PC-3 (cell line): ENCODE data around the gene SCN10A. TPM values are rescaled to one million over a fixed set of nuclear protein-coding genes. Genes with fewer than 3 reads are reported as not detected.

Source experiments
- ATAC-seq: fragments of 200-7000 bp; cut with Tn5 transposase; 2 replicates; pipeline ENCODE4 v1.9.1; 2020; ENCODE audit warnings: mild to moderate bottlenecking, moderate library complexity
- BruUV-seq: library from RNA; stranded (reverse); fragments of 400-500 nt; replicated peaks from 2 replicates; lab custom pipeline; 2021; lab: Mats Ljungman, UMichigan
- CTCF ChIA-PET: fragments of 300-600 bp; sonication (Branson Sonifier 250); formaldehyde crosslinking; loops from one replicate; lab custom pipeline; 2022; ENCODE audit warnings: antibody characterized with exemption; lab: Charles Lee
- POLR2A ChIA-PET: fragments of 300-600 bp; sonication (Branson Sonifier 250); formaldehyde crosslinking; loops from one replicate; lab custom pipeline; 2022; ENCODE audit warnings: antibody characterized with exemption; ENCODE audit not compliant: unreplicated experiment; lab: Charles Lee
- DNase-seq: peaks from one replicate; pipeline ENCODE4 v3.0.0-alpha.2; 2015
- H2AFZ ChIP-seq: fragments of 300-600 bp; sonication (generic); 2 replicates; pipeline ENCODE4 v1.6.0; 2016; ENCODE audit warnings: antibody characterized with exemption, low read length
- H3F3A ChIP-seq: fragments of 300-600 bp; sonication (generic); one replicate; pipeline ENCODE4 v1.6.0; 2017; ENCODE audit warnings: antibody characterized with exemption, low read length, control low read depth, mild to moderate bottlenecking; ENCODE audit not compliant: unreplicated experiment
- H3K27ac ChIP-seq: fragments of 300-600 bp; sonication (generic); 2 replicates; pipeline ENCODE4 v1.5.1; 2016; ENCODE audit warnings: mild to moderate bottlenecking, low read length
- H3K27me3 ChIP-seq: fragments of 300-600 bp; sonication (generic); 2 replicates; pipeline ENCODE4 v1.6.1; 2016; ENCODE audit warnings: low read length, mixed read lengths
- H3K36me3 ChIP-seq: fragments of 300-600 bp; sonication (generic); 2 replicates; pipeline ENCODE4 v1.6.1; 2016; ENCODE audit warnings: low read depth, mixed run types, low read length, mixed read lengths
- H3K4me1 ChIP-seq: fragments of 300-600 bp; sonication (generic); 2 replicates; pipeline ENCODE4 v1.5.1; 2016; ENCODE audit warnings: low read length; ENCODE audit not compliant: insufficient read depth
- H3K4me2 ChIP-seq: fragments of 300-600 bp; sonication (generic); 2 replicates; pipeline ENCODE4 v1.6.0; 2016; ENCODE audit warnings: low read length
- H3K4me3 ChIP-seq: fragments of 300-600 bp; sonication (generic); 2 replicates; pipeline ENCODE4 v1.5.1; 2016; ENCODE audit warnings: mild to moderate bottlenecking, low read length, mixed read lengths
- H3K79me2 ChIP-seq: fragments of 300-600 bp; sonication (generic); 2 replicates; pipeline ENCODE4 v1.6.1; 2017; ENCODE audit warnings: low read length, mixed read lengths
- H3K9ac ChIP-seq: fragments of 300-600 bp; sonication (generic); 2 replicates; pipeline ENCODE4 v1.6.0; 2016; ENCODE audit warnings: mild to moderate bottlenecking, low read length
- H3K9me2 ChIP-seq: fragments of 300-600 bp; sonication (generic); replicated peaks from 2 replicates; pipeline ENCODE4 v1.6.1; 2016; ENCODE audit warnings: mixed run types, low read length, mixed read lengths
- H3K9me3 ChIP-seq: fragments of 300-600 bp; sonication (generic); 2 replicates; pipeline ENCODE4 v1.6.1; 2016; ENCODE audit warnings: low read length, mixed read lengths
- H4K20me1 ChIP-seq: fragments of 300-600 bp; sonication (generic); 2 replicates; pipeline ENCODE4 v1.6.1; 2016; ENCODE audit warnings: low read length, mixed read lengths
- EZH2 ChIP-seq: fragments of 300-600 bp; sonication (generic); IDR thresholded peaks from one replicate; pipeline ENCODE4 v1.6.1; 2017; ENCODE audit warnings: antibody characterized with exemption, mild to moderate bottlenecking, low read length; ENCODE audit not compliant: unreplicated experiment
- EZH2phosphoT487 ChIP-seq: fragments of 300-600 bp; sonication (generic); IDR thresholded peaks from 2 replicates; pipeline ENCODE4 v1.6.1; 2018; ENCODE audit warnings: mild to moderate bottlenecking, antibody characterized with exemption, low read length, borderline replicate concordance
- intact Hi-C: fragments of 100-400 bp; cut with micrococcal nuclease; formaldehyde crosslinking; loops from 2 replicates; pipeline ENCODE4 v1.9.0; 2023
- total RNA-seq: library from RNA; depleted of rRNA; stranded (reverse); fragments of >200 nt; gene quantifications from 2 replicates; pipeline ENCODE4 v1.2.3, GENCODE V29; 2014
- TF ChIP-seq, protein P1 (sequence below): fragments of 300-600 bp; sonication (generic); conservative IDR thresholded peaks from 2 replicates; pipeline ENCODE4 v1.5.1; 2017; ENCODE audit warnings: antibody characterized with exemption, low read depth, mild to moderate bottlenecking, low read length

SCN10A gene
- total RNA-seq, 1 experiment from 2014 or later, result not detected

DNA sequence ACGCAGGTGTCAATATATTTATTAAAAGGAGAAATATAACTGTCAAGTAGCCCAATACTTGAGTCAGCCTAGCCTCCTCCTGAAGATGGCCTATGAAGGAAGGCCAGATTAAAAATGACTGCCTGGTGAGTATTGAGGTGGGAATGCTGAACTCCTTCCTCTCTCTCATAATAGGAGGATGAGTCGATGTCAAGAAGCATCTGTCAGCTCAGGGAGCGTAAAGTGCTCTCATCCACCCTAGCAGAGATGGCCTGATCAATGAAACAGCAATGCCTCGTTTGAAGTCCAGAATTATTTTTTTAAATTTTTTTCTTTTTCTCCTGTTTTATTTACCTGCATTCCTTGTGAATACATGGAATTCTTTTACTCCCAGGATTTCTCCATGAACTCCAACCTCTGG, 58.3 kb downstream of the SCN10A start:
- no peaks in the 10 kb centered on the region for H3K27me3 ChIP-seq
- intact Hi-C loops, result no loop called here
- no peaks in the 10 kb centered on the region for H3K79me2 ChIP-seq
- ChIA-PET CTCF (no interaction called here), POLR2A (no interaction called here)
- no peaks in the 10 kb centered on the region for H3F3A ChIP-seq
- DNase-seq (no peak), ATAC-seq (no peak)
- no peak overlapping the region for H3K4me2 ChIP-seq
- H2AFZ ChIP-seq, result no peak overlapping the region
- H3K36me3 ChIP-seq, result no peaks in the 10 kb centered on the region
- no peaks in the 10 kb centered on the region for H3K4me1 ChIP-seq
- no peak overlapping the region for H3K27ac ChIP-seq
- no peaks in the 10 kb centered on the region for H3K9me2 ChIP-seq
- H3K9ac ChIP-seq, result no peak overlapping the region
- no peaks in the 10 kb centered on the region for H4K20me1 ChIP-seq
- no peak for TF ChIP-seq EZH2phosphoT487
- TF ChIP-seq, protein P1, sequence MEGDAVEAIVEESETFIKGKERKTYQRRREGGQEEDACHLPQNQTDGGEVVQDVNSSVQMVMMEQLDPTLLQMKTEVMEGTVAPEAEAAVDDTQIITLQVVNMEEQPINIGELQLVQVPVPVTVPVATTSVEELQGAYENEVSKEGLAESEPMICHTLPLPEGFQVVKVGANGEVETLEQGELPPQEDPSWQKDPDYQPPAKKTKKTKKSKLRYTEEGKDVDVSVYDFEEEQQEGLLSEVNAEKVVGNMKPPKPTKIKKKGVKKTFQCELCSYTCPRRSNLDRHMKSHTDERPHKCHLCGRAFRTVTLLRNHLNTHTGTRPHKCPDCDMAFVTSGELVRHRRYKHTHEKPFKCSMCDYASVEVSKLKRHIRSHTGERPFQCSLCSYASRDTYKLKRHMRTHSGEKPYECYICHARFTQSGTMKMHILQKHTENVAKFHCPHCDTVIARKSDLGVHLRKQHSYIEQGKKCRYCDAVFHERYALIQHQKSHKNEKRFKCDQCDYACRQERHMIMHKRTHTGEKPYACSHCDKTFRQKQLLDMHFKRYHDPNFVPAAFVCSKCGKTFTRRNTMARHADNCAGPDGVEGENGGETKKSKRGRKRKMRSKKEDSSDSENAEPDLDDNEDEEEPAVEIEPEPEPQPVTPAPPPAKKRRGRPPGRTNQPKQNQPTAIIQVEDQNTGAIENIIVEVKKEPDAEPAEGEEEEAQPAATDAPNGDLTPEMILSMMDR, result no peak
- no peak overlapping the region for H3K4me3 ChIP-seq
- no TSS peak for BruUV-seq
- no peaks in the 10 kb centered on the region for H3K9me3 ChIP-seq

DNA sequence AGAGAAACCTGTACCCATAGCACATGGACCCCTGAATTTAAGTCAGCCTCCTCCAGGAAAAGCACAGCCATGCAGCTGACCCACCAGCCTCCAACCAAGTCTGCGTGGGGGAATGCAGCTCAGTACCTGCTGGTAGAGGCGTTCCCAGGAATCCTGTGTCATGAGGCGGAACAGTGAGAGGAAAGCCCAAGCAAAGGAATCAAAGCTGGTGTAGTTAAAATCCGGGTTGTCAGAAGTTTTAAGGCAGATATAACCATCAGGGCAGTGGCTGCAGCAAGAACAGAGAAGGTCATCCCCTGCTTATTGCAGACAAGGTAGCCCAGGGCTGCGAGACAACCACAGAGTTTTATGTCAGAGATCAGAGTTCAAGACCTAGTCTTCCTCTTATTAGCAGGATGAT, 59.1 kb downstream of the SCN10A start:
- ATAC-seq, result no peak
- no peak for DNase-seq
- intact Hi-C loops, result no loop called here
- H2AFZ ChIP-seq, result no peak overlapping the region
- CTCF ChIA-PET, result no interaction called here
- H4K20me1 ChIP-seq, result no peaks in the 10 kb centered on the region
- no peaks in the 10 kb centered on the region for H3K27me3 ChIP-seq
- H3K9me3 ChIP-seq, result no peaks in the 10 kb centered on the region
- H3K4me1 ChIP-seq, result no peaks in the 10 kb centered on the region
- no peaks in the 10 kb centered on the region for H3F3A ChIP-seq
- H3K9ac ChIP-seq, result no peak overlapping the region
- H3K9me2 ChIP-seq, result no peaks in the 10 kb centered on the region
- BruUV-seq, result no TSS peak
- no peaks in the 10 kb centered on the region for H3K79me2 ChIP-seq
- H3K36me3 ChIP-seq, result no peaks in the 10 kb centered on the region
- POLR2A ChIA-PET, result no interaction called here
- no peak overlapping the region for H3K4me3 ChIP-seq
- no peak overlapping the region for H3K4me2 ChIP-seq
- H3K27ac ChIP-seq, result no peak overlapping the region
- no peak for TF ChIP-seq EZH2
- TF ChIP-seq, protein P1, result no peak
- no peak for TF ChIP-seq EZH2phosphoT487

DNA sequence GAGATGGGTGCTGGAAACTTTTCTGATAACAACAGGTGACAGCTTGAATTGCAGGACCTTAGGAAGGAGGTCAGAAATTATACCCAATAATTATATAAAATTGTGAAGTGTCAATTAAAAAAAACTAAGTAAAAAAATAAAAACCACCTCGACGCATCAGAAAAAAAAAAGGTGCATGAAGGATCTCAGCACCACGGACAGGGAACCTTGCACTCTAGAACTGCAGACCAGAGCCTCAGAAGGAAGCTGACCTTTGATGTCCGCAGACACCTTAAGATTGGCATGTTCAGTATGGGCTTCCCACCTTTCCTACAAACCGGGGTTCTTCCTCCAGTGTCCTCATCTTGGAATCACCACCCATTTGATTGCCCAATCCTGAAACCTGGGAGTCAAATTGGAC, 60.9 kb downstream of the SCN10A start:
- ATAC-seq (no peak), DNase-seq (no peak)
- ChIA-PET POLR2A (no interaction called here), CTCF (no interaction called here)
- Histone ChIP-seq H3K79me2 (no peaks in the 10 kb centered on the region), H3K27ac (no peak overlapping the region), H3K36me3 (no peaks in the 10 kb centered on the region), H3K9me2 (no peaks in the 10 kb centered on the region), H4K20me1 (no peaks in the 10 kb centered on the region), H3K4me3 (no peak overlapping the region), H3K9ac (no peak overlapping the region), H3K27me3 (no peaks in the 10 kb centered on the region), H2AFZ (no peak overlapping the region), H3F3A (no peaks in the 10 kb centered on the region), H3K4me1 (no peaks in the 10 kb centered on the region), H3K4me2 (no peak overlapping the region), H3K9me3 (no peaks in the 10 kb centered on the region)
- intact Hi-C loops, result no loop called here
- BruUV-seq, result no TSS peak
- TF ChIP-seq, protein P1, result no peak
- TF ChIP-seq EZH2 (no peak), EZH2phosphoT487 (no peak)
